Activated CD8-positive, alpha-beta memory T cell treated with anti-CD3 and anti-CD28 coated beads for 24 hours (primary cell): ENCODE data around the gene YIF1B.
A peak's percentile ranks its signal among the peaks of the same experiment; 100 is the strongest.

ENCODE experiments used
- DNase-seq: peaks from one replicate; pipeline ENCODE4 v3.0.0-alpha.2; 2020

The YIF1B gene

DNA sequence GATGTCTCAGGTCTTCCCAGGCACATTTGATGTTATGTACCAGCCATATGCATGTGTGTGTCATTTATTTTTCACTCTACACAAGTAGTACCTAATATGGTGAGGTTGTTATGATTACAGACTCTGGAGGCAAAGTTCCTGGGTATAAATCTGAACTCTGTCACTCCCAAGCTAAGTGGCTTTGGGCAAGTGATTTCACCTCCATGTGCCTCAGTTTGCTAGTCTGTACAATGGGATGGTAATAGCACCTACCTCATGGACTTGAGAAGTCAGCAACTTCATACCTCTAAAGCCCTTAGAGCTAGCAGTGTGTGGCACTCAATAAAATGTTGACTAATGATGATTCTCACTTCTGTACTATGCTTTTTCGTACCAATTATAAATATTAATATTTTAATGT lies 16.0 kb upstream of the YIF1B start:
- DNase-seq = no peak

DNA sequence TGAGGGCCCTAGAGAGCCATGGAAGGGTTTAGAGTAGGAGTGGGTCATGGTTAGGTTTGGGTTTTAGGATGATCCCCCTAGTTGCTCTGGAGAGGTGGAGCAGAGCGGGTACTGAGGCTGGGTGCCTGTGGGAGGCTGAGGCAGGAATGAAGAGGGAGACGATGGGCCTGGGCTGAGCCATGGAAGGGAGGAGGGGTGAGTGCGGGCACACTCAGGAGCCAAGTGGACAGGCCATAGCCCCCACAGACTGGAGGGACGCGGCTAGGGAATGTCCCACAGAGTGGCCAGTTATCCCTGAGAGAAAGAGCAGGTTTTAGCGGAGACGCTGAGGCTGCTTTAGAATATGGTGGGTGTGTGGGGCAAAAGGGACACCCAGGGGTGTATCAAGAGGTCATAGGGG lies 13.9 kb upstream of the YIF1B start:
- DNase-seq = no peak

DNA sequence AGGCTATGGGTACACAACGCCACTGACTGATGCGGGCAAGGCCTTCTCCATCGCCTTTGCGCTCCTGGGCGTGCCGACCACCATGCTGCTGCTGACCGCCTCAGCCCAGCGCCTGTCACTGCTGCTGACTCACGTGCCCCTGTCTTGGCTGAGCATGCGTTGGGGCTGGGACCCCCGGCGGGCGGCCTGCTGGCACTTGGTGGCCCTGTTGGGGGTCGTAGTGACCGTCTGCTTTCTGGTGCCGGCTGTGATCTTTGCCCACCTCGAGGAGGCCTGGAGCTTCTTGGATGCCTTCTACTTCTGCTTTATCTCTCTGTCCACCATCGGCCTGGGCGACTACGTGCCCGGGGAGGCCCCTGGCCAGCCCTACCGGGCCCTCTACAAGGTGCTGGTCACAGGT lies 10.8 kb upstream of the YIF1B start:
- no peak for DNase-seq

DNA sequence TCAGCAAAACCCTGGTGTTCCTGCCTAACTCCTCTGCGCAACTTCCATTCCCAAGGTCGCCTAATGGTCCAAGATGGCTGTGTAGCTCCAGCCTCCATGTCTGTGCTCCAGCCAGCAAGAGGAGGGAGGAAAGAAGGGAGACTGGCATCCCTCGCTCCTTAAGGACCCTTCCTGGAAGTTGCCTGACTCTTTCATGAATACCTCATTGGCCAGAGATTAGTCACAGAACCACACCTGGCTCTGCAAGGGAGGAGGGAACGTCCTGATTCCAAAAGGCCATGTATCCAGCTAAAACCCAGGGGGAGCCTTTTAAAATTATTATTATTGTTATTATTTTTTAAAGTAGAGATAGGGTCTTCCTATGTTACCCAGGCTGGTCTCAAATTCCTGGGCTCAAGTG lies 8.7 kb upstream of the YIF1B start:
- no peak for DNase-seq

DNA sequence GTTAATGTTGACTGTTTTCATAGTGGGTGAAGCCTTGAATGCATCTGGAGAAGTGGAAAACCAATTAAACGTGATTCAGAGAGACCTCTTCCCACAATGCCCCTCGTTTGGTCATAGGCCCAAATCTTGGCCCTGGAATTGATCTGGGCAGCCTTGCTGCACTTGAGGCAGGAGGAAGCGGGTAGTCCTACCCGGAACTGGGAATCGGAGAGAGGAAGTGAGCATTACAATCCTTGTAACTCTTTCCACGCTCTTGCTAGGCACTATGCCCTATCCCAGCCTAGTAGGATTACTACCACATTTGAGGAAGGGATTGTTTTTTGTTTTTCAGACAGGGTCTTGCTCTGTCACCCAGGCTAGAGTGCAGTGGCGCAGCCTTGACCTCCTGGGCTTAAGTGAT lies 7.5 kb upstream of the YIF1B start:
- no peak for DNase-seq

DNA sequence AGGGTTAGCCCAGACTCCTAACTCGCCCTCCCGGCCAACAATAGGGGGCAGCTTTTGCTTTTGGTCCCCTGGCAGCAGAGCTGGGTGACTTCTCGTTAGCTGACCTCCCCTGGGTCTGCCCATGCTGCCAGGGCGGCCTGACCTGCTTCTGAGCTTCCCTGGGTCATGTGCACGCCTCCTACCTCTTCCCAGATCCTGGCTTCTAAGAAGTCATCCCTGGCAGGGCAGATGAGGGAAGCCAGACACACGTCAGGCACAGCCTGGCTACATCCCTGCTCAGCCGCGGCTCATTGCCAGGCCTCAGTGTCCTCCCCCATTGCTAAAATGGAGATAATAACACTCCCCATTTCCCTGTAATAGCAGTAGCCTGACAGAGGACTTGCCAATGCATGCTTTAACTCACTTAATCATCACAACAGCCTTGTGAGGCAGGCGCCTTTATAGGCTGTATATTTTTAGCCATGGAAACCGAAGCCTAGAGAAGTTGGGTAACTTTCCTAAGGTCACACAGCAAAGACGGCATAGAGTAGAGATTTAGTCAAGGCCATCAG lies 6.0 kb upstream of the YIF1B start:
- no peak for DNase-seq

DNA sequence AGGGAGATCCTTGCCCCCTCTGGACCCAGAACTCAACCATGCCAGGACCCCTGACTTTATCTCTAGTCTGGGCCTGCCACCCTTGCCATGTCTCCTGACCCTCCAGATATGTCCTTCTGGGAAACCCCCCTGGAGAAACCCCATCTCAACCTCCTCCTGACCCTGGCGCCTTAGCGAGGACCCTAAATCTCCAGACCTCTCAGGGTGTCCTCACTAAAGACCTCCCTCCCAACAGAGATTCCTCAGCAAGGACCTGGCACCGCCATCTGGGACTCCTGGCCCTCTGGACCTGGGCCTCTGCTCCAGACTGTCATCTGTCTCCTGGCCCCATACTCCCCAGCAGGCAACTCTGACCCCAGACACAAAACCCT lies 5.2 kb upstream of the YIF1B start:
- DNase-seq = no peak

DNA sequence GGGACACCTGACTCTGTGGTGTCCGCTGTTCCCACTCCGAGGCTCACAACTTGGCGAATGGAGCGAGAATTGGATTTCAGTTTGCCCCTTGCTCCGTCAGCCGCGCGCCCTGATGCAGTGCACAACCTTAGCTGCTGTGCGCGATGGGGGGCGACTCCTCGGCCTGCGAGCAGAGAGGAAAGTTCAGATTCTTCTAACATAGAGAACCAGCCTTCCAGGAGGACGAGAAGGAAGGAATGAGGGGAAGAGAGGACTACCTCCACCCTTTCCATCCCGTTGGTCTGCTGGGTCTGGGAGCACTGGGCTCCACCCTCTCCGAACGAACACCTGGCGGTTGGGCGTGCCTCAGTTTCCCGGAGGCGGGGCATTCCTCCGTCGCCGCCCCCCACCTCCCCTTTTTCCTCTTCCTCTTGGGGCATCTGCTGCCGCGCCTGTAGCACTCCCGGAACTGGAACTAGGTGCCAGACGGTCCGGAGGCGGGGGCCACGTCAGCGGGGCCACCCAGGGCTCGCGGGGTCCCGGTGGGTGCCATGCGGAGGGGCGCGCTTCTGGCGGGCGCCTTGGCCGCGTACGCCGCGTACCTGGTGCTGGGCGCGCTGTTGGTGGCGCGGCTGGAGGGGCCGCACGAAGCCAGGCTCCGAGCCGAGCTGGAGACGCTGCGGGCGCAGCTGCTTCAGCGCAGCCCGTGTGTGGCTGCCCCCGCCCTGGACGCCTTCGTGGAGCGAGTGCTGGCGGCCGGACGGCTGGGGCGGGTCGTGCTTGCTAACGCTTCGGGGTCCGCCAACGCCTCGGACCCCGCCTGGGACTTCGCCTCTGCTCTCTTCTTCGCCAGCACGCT lies 3.9 kb upstream of the YIF1B start, which contains the start of gene KCNK6:
TSS of gene KCNK6 (plus strand) at position 425 of the 838 bp plus-strand sequence. CDS start at position 531, 106 bp downstream.
- DNase-seq = peak; percentile 85

DNA sequence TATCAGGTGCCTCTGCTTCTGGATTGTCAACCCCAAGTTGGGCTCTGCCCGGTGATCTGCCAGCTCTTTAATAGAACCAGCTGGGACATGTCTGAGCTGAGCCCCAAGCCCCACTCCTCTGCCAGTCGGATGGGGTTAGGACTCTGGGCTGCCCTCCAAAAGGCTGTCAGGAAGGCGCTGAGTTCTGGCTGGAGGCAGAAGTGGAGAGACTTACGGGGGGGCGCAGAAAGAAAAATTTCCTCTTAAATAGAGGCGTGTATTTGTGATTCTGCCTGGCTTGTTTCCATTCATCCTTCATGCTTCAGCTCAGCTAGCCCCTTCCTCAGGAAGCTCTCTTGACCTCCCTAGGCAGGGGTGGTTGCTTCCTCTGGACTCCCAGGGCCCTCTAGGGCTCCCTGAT lies 2.9 kb upstream of the YIF1B start:
- no peak for DNase-seq

DNA sequence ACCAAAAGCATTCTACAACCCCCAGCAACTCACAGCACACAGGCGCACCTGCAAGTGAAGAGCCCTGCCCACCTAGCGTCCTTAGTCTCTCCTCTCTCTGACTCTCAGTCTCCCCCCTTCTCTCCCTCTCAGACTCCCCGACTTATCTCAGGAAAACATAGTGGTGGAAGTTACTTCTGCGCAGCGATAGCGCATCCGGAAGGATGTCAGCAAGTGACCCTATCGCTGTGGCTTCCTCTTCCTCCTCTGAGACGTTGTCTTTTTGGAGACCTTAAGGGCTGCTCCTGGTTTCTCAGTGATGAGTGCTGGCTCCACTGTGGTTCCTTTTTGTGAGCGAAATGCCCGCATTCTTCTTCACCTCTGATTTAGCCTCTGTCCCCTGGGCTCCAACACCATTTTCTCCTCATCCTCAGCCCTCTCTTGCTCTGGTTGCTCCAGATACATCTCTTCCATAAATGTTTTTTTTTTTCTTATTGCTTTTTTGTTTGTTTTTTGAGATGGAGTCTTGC lies 1.4 kb upstream of the YIF1B start:
- DNase-seq = peak; percentile 66

DNA sequence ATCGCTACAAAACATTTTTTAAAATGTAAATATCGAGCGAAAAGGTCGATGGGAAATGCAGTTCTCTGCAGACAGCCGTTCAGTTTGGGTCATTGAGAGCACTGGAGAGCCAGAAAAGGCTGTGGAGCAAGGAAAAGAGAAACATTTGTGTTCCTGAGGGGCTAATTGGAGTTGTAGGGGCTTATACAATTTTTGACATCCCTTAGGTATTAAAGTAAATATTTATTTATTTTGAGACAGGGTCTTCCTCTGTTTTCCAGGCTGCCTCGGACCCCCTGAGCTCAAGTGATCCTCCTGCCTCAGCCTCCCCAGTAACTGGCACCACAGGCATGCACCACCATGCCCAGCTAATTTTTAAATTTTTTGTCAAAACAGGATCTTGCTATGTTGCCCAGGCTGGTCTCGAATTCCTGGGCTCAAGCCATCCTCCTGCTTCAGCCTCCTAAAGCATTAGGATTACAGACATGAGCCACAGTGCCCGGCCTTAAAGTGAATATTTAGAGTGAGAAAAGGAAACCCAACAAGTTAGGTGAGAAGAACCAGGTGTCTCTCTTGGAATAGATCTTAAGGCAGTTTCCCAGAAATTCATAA lies 825 bp upstream of the YIF1B start:
- DNase-seq = no peak

DNA sequence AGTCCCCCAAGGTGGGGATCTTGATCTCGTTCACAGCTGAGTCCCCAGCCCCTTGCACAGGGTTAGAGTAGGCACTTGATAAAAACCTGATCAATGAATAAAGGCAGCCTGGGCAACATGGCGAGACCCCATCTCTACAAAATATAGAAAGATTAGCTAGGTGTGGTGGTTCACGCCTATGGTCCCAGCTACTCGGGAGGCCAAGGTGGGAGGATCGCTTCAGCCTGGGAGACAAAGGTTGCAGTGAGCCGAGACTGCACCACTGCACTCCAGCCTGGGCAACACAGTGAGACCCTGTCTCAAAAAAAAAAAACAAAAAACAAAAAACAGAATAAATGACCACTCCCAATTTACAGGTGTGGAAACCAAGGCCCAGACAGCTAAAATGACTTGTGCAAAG lies 4.8 kb downstream of the YIF1B start:
- no peak for DNase-seq

DNA sequence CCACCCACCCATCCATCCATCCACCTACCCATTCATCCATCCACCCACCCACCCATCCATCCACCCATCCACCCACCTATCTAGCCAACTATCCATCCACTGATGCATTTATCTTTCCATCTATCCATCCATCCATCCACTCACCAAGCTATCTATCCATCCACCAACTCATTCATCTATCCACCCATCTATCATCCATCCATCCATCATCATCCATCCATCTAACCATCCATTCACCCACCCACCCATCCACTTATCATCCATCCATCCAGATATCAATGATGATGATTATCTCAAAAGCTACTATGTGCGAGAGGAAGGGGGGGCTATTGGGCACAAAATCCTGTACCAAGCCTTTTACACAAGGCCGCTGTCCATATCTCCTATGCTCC lies 5.5 kb downstream of the YIF1B start:
- DNase-seq = no peak

DNA sequence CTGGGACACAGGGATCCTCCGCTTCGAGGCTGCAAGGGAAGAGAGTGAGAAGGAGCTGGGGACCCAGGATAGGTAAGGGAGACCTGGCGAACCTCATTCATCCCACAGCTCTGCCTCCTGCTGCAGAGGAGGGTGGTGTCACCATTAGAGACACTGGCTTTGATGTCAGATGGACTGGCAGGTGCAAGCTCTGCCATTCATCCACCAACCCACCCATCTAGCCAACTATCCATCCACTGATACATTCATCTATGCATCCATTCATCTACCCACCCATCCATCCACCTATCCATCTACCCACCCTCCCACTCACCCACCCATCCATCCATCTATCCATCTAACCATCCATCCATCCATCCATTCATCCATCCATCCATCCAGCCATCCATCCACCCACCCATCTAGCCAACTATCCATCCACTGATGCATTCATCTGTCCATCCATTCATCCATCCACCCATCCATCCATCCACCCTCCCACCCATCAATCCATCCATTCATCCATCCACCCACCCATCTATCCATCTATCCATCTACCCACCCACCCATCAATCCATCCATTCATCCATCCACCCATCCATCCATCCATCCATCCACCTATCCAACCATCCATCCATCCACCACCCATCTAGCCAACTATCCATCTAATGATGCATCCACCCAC lies 6.0 kb downstream of the YIF1B start:
- DNase-seq = no peak

DNA sequence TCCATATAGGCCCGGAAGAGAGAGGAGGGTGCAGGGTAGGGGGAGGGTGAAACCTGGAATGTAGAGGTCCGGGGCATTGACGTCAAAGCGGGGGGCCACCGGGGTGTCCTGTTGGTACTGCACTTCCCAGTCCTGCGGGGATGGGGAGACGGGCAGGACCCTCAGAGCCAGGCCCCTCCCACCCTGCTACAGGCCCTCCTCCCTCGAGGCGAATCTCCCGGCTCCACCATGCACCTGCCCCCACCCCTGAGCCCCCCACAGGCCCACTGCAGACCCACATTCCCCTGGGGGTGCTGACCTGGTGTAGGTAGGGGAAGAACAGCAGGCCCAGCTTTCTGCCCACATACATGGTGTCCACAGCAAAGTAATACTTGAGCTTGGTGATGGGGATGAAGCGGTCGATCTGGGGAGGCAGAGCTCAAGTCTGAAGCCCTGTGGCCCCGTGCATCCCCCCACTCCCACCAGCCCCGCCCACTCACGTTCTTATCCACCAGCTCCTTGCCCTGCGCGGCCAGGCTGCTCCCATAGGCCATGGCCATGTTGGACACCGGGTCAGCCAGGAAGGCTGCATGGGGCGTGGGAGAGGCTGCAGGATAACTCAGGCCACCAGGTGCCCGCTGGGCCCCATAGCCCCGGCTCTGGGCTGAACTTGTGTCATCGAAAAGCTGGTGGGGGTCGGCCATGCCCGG lies 6.7 kb downstream of the YIF1B start:
- DNase-seq = no peak

DNA sequence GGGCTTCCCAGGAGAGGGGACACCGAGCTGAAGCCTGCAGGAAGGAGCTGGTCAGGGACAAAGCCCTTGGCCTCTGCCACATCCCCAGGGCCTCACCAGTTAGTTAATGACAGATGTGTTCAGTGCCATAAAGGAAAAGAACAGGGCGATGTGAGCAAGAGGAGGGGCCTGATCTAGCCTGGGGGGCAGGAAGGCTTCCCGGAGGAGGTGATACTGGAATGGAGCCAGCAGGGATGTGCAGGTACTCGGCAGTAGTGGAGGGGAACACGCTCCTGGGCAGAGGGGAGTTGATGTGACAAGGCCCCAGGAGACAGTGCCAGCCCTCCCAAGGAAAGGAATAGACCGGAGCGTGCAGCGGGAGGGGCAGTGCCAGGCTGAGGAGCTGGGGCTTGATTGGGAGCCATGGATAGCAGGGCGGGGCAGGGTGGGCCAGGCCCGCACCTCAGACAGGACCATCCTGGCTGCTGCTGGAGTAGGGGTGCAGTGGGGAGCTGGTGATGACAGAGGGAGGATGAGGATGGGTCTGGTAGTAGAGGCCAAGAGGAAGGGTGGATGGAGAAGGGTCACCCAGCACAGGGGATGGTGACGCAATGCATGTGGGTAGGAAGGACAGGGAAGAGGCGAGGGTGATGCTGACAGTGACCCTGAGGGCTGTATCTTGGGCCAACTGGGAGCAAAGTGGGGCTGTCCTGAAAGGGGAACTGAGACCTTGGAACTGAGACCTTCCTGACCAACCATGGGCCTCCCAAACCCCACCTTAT lies 7.6 kb downstream of the YIF1B start:
- no peak for DNase-seq

DNA sequence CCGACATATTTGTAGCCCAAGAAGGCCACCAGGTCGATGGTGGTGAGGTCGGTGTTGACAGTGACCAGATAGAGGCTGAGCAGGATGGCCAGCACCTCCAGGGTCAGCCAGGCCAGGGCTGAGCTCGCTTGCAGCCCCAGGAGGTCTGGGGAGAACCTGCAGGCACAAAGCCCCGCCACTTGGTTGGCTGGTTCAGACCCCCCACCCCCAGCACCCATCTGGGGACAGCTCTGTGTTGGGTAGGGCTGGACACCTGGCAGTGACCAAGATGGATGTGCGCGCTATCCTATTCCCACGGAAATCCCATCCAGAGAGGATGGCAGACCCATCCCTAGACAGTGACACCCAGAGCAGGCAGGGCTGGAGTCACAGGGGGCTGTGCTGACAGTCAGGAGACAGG lies 8.2 kb downstream of the YIF1B start:
- DNase-seq = no peak

DNA sequence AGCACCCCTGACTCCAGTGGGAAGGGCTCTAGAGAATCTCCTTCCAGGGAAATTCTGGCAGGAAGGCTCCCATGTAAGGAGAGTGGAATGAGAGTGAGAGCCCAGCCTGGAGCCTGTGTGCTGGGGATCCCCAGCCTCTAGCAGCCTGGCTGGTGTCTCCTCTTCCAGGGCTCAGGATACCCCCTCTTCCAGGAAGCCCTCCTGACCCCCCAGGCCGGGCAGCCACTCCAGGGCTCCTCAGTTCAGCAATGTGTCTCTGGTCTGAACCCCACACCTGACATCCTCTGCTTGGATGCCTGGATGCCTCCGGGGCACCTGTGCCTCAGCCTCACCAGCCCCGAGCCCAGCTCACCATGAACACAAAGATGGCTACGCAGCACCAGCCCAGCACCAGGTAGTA lies 8.7 kb downstream of the YIF1B start:
- no peak for DNase-seq

DNA sequence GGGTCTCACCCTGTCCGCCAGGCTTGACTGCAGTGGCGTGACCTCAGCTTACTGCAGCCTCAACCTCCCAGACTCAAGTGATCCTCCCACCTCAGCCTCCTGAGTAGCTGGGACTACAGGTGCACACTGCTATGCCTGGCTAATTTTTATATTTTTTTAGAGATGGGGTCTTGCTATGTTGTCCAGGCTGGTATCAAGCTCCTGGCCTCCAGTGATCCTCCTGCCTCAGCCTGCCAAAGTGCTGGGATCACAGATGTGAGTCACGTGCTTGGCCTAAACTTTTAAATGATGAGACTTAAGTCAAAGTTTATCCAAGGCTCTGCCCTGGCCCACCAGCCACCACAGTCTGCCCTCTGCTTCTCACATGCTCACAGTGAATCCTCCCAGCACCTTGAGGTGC lies 9.5 kb downstream of the YIF1B start:
- no peak for DNase-seq

DNA sequence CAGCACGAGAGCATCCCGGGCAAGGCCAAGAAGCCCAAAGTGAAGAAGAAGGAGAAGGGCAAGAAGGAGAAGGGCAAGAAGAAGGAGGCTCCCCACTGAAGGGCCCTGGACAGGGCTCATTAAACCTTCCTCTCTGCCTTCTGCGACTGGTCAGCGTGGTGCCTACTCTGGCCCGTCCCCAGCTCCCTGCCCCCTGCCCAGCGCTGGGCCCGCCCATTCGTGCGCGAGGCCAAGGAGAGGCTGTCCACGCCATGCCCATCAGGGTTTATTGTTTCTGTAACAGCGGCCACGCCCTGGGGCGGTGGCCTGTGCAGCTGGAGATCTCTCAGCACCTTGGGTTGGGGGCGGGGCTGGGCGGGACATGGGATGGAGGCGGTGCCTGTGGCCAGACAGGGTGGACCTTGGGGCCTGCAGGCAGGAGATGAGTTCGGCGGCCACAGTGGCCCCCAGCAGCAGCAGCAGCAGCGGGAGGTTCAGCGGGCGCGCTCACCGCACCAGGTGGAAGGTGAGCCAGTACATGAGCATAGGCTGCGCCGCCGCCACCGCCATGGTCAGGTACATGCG lies 10.8 kb downstream of the YIF1B start:
- DNase-seq = no peak

DNA sequence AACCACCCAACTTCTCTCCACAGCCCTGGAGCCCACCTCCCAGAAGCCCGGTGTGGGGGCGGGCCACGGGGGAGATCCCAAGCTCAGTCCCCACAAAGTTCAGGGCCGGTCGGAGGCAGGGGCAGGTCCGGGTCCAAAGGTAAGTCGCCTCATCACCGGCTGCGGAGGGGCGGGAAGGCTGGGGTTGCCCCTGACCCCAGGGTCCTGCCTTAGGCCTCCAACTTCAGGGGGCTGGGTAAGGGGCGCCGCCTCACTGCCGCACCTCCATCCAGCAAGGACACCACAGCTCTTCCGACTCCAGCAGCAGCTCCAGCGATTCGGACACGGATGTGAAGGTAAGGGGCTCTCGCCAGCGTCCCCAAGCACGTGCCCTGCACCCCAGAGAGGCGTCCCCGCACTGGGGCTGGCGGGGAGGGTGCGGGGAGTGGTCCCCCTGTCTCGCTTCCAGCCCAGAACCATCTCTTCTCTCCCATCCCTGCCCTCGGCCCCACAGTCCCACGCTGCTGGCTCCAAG lies 11.3 kb downstream of the YIF1B start:
- no peak for DNase-seq
